CD4-positive, alpha-beta T cell treated with Interleukin-6 at 100 ng/mL for 8 hours (primary cell): Measurements from ENCODE around the gene MATN1.

Source experiments
- DNase-seq: peaks from one replicate; pipeline ENCODE4 v3.0.0-alpha.2; 2020; ENCODE audit warnings: mixed read lengths, low spot score

Gene MATN1

GRCh38 chr1:30731806-30732276 lies 8.5 kb upstream of the MATN1 start:
- DNase-seq, result no peak

GRCh38 chr1:30731109-30731805 lies 7.9 kb upstream of the MATN1 start:
- DNase-seq, result no peak

GRCh38 chr1:30730346-30731108 lies 7.1 kb upstream of the MATN1 start:
- no peak for DNase-seq

GRCh38 chr1:30729901-30730300 lies 6.5 kb upstream of the MATN1 start:
- no peak for DNase-seq

- no peak for DNase-seq
These were observed 5.7 kb upstream of the MATN1 start for GRCh38 chr1:30728832-30729638.

- no peak for DNase-seq
These were observed 5.0 kb upstream of the MATN1 start for GRCh38 chr1:30728340-30728739.

- no peak for DNase-seq
These were observed 4.4 kb upstream of the MATN1 start for GRCh38 chr1:30727824-30728223.

- DNase-seq, result no peak
These were observed 3.6 kb upstream of the MATN1 start for GRCh38 chr1:30726773-30727684.

- no peak for DNase-seq
These were observed 2.9 kb upstream of the MATN1 start for GRCh38 chr1:30726236-30726635.

- DNase-seq, result no peak
These were observed 2.2 kb upstream of the MATN1 start for GRCh38 chr1:30725450-30726095.

GRCh38 chr1:30724655-30725421 lies 1.5 kb upstream of the MATN1 start:
- DNase-seq, result no peak

- DNase-seq, result no peak
These were observed 790 bp upstream of the MATN1 start for GRCh38 chr1:30724175-30724574.

- no peak for DNase-seq
These were observed 1.4 kb downstream of the MATN1 start for GRCh38 chr1:30721812-30722537.

- DNase-seq, result no peak
These were observed 2.0 kb downstream of the MATN1 start for GRCh38 chr1:30721341-30721793.

- DNase-seq, result no peak
These were observed 2.8 kb downstream of the MATN1 start for GRCh38 chr1:30720271-30721223.

GRCh38 chr1:30719406-30720270 lies 3.7 kb downstream of the MATN1 start:
- no peak for DNase-seq
